GM19351 (cell line): Measurements from ENCODE around the gene ZNF548.
A peak's percentile ranks its signal among the peaks of the same experiment; 100 is the strongest.
"Not testable (repeated sequence)": the region's sequence is repeated elsewhere in the genome, so short reads cannot be mapped to it uniquely, and the experiment has no call there.

Experiments used
- ATAC-seq: cut with Tn5 transposase; IDR thresholded peaks from one replicate; pipeline ENCODE4 v1.9.1; 2021; ENCODE audit warnings: mild to moderate bottlenecking, moderate library complexity; ENCODE audit not compliant: unreplicated experiment

Gene ZNF548

GRCh38 chr19:57389730-57390598 is at the start of gene ZNF548:
Gene ZNF548, plus strand, starts transcription at chr19:57389854. Its CDS starts 246 bp downstream, at chr19:57390100.
- ATAC-seq, result peak; percentile 98

- no peak for ATAC-seq
Measured at GRCh38 chr19:57342582-57342981, 47.1 kb upstream of the ZNF548 start.

- ATAC-seq, result no peak
Measured at GRCh38 chr19:57348136-57348535, 41.5 kb upstream of the ZNF548 start.

- ATAC-seq, result peak; percentile 98
Measured at GRCh38 chr19:57350877-57351805, 38.5 kb upstream of the ZNF548 start, which contains the start of gene ZNF304. Gene ZNF304, plus strand, starts transcription at chr19:57351271. Its CDS starts 394 bp downstream, at chr19:57351665.

GRCh38 chr19:57351867-57352266 is 37.8 kb upstream of the ZNF548 start:
- ATAC-seq, result no peak

- no peak for ATAC-seq
Measured at GRCh38 chr19:57355916-57356315, 33.7 kb upstream of the ZNF548 start.

GRCh38 chr19:57357406-57357805 is 32.2 kb upstream of the ZNF548 start:
- no peak for ATAC-seq

GRCh38 chr19:57359300-57359699 is 30.4 kb upstream of the ZNF548 start:
- ATAC-seq, result no peak

- no peak for ATAC-seq
Measured at GRCh38 chr19:57362419-57362818, 27.2 kb upstream of the ZNF548 start.

GRCh38 chr19:57362997-57363687 is 26.5 kb upstream of the ZNF548 start, which contains the start of the genes TRAPPC2B and ZNF547:
Gene TRAPPC2B, plus strand, starts transcription at chr19:57363551. Its CDS starts 1,283 bp downstream, at chr19:57364834.
Gene ZNF547, plus strand, starts transcription at chr19:57363551. Its CDS starts 5,005 bp downstream, at chr19:57368556.
- peak; percentile 95 for ATAC-seq

- no peak for ATAC-seq
Measured at GRCh38 chr19:57363688-57364181, 25.9 kb upstream of the ZNF548 start.

- no peak for ATAC-seq
Measured at GRCh38 chr19:57366776-57367175, 22.9 kb upstream of the ZNF548 start.

- no peak for ATAC-seq
Measured at GRCh38 chr19:57374179-57374578, 15.5 kb upstream of the ZNF548 start.

GRCh38 chr19:57374647-57375046 is 15.0 kb upstream of the ZNF548 start:
- ATAC-seq, result not testable (repeated sequence)

- ATAC-seq, result no peak
Measured at GRCh38 chr19:57376151-57376550, 13.5 kb upstream of the ZNF548 start.

- ATAC-seq, result no peak
Measured at GRCh38 chr19:57377498-57378146, 12.0 kb upstream of the ZNF548 start.

GRCh38 chr19:57380923-57381322 is 8.7 kb upstream of the ZNF548 start:
- ATAC-seq, result no peak

GRCh38 chr19:57382806-57383488 is 6.7 kb upstream of the ZNF548 start:
- no peak for ATAC-seq

GRCh38 chr19:57389194-57389729 is 392 bp upstream of the ZNF548 start:
- ATAC-seq, result no peak
